GM12878 (cell line): Measurements from ENCODE around the gene LILRB5. TPM values are rescaled to one million over a fixed set of nuclear protein-coding genes. Genes with fewer than 3 reads are reported as not detected.

Experiments used
- ATAC-seq: fragments of 200-7000 bp; cut with Tn5 transposase; 3 replicates; pipeline ENCODE4 v1.9.1; 2020; ENCODE audit warnings: mild to moderate bottlenecking, moderate library complexity
- BruUV-seq: library from RNA; stranded (reverse); fragments of 400-500 nt; replicated peaks from 2 replicates; lab custom pipeline; 2021; lab: Mats Ljungman, UMichigan
- CTCF ChIA-PET: fragments of 300-600 bp; sonication (Branson Sonifier 250); formaldehyde crosslinking; extraction: SDS; loops from one replicate; lab custom pipeline; 2021; ENCODE audit warnings: inconsistent platforms; lab: Yijun Ruan, JAX
- POLR2A ChIA-PET: fragments of 350-600 bp; formaldehyde crosslinking; extraction: SDS; loops from one replicate; lab custom pipeline; 2021; ENCODE audit warnings: inconsistent platforms; lab: Charles Lee
- RAD21 ChIA-PET: fragments of 300-600 bp; sonication (Branson Sonifier 250); formaldehyde crosslinking; loops from one replicate; lab custom pipeline; 2023; ENCODE audit warnings: antibody characterized with exemption; ENCODE audit not compliant: unreplicated experiment; lab: Charles Lee
- SMC1A ChIA-PET: fragments of 300-600 bp; sonication (Branson Sonifier 250); formaldehyde crosslinking; loops from one replicate; lab custom pipeline; 2023; ENCODE audit not compliant: unreplicated experiment, uncharacterized antibody; lab: Charles Lee
- DNase-seq: peaks from one replicate; pipeline ENCODE4 v3.0.0-alpha.2; 2011; ENCODE audit warnings: low read depth, low spot score
- FAIRE-seq: peaks from 3 replicates; lab custom pipeline; 2011; peaks lifted over from hg19 to GRCh38; lab: Jason Lieb, UNC
- H2AFZ ChIP-seq: 2 replicates; pipeline ENCODE4 v1.6.0; 2011; ENCODE audit warnings: low read depth, low read length, control low read depth; ENCODE audit not compliant: control insufficient read depth
- H3K27ac ChIP-seq: 2 replicates; pipeline ENCODE4 v1.5.1; 2011; ENCODE audit warnings: control low read depth; ENCODE audit not compliant: control insufficient read depth, insufficient read depth
- H3K27me3 ChIP-seq, 2 experiments: replicated peaks in 1 of 2; 2 replicates each; pipeline versions ENCODE4 v1.6.0 to v1.6.1; 2011; ENCODE audit warnings: low read length in 1 of 2; ENCODE audit not compliant: control insufficient read depth in 2 of 2, insufficient read depth in 2 of 2
- H3K36me3 ChIP-seq, 2 experiments: 2 replicates each; pipeline ENCODE4 v1.5.1; 2011; ENCODE audit warnings: low read length in 1 of 2; ENCODE audit not compliant: control insufficient read depth in 2 of 2, insufficient read depth in 2 of 2
- H3K4me1 ChIP-seq: 2 replicates; pipeline ENCODE4 v1.6.1; 2011; ENCODE audit warnings: mild to moderate bottlenecking, low read length, moderate library complexity, mixed read lengths; ENCODE audit not compliant: control insufficient read depth, insufficient read depth
- H3K4me2 ChIP-seq: 2 replicates; pipeline ENCODE4 v1.6.0; 2011; ENCODE audit warnings: control low read depth; ENCODE audit not compliant: control insufficient read depth, insufficient read depth
- H3K4me3 ChIP-seq: fragments of 200-600 bp; sonication (generic); 2 replicates; pipeline ENCODE4 v1.5.1; 2016
- H3K79me2 ChIP-seq: 2 replicates; pipeline ENCODE4 v1.6.0; 2011; ENCODE audit warnings: low read length; ENCODE audit not compliant: control insufficient read depth, insufficient read depth
- H3K9ac ChIP-seq: 2 replicates; pipeline ENCODE4 v1.8.0; 2011; ENCODE audit warnings: low read length, control low read depth, mixed read lengths; ENCODE audit not compliant: control insufficient read depth, insufficient read depth
- H3K9me3 ChIP-seq: replicated peaks from 3 replicates; pipeline ENCODE4 v1.5.1; 2011; ENCODE audit warnings: mild to moderate bottlenecking, low read length; ENCODE audit not compliant: control insufficient read depth, insufficient read depth
- H4K20me1 ChIP-seq: 2 replicates; pipeline ENCODE4 v1.6.0; 2011; ENCODE audit not compliant: control insufficient read depth, insufficient read depth
- BACH1 ChIP-seq: fragments of 450-650 bp; IDR thresholded peaks from 2 replicates; pipeline ENCODE4 v1.6.1; 2017; ENCODE audit warnings: mild to moderate bottlenecking, borderline replicate concordance
- CHD4 ChIP-seq: fragments of 200-600 bp; sonication (generic); IDR thresholded peaks from 2 replicates; pipeline ENCODE4 v1.6.1; 2016; ENCODE audit warnings: mild to moderate bottlenecking
- CREM ChIP-seq: IDR thresholded peaks from 2 replicates; pipeline ENCODE4 v1.6.1; 2014; ENCODE audit warnings: antibody characterized with exemption, low read depth
- EED ChIP-seq: sonication (generic); IDR thresholded peaks from 2 replicates; pipeline ENCODE4 v1.6.1; 2016; ENCODE audit warnings: antibody characterized with exemption, low read depth
- FOS ChIP-seq: IDR thresholded peaks from 3 replicates; pipeline ENCODE4 v1.6.1; 2011; ENCODE audit warnings: borderline replicate concordance; ENCODE audit not compliant: insufficient read length; ENCODE audit errors: extremely low read depth
- GATAD2B ChIP-seq: fragments of 450-650 bp; conservative IDR thresholded peaks from 2 replicates; pipeline ENCODE4 v1.6.1; 2017; ENCODE audit warnings: low read depth, mild to moderate bottlenecking, moderate library complexity
- IRF4 ChIP-seq: IDR thresholded peaks from 2 replicates; pipeline ENCODE4 v1.6.1; 2011; ENCODE audit warnings: low read depth, low read length
- KAT2A ChIP-seq: conservative IDR thresholded peaks from 2 replicates; pipeline ENCODE4 v1.6.1; 2011; ENCODE audit warnings: low read depth, low read length; ENCODE audit not compliant: control insufficient read depth
- KDM1A ChIP-seq: fragments of 200-600 bp; sonication (generic); IDR thresholded peaks from 2 replicates; pipeline ENCODE4 v1.6.1; 2016; ENCODE audit warnings: borderline replicate concordance
- POLR2AphosphoS2 ChIP-seq: IDR thresholded peaks from 2 replicates; pipeline ENCODE4 v1.6.1; 2011; ENCODE audit warnings: low read depth, mild to moderate bottlenecking, low read length, improper control_type of control experiment, moderate library complexity
- POU2F2 ChIP-seq: IDR thresholded peaks from 3 replicates; pipeline ENCODE4 v1.6.1; 2011; ENCODE audit warnings: low read depth, mild to moderate bottlenecking, low read length, borderline replicate concordance
- SIN3A ChIP-seq: IDR thresholded peaks from 2 replicates; pipeline ENCODE4 v1.6.1; 2012; ENCODE audit warnings: low read depth, low read length, improper control_type of control experiment
- SMARCA5 ChIP-seq: fragments of 450-650 bp; IDR thresholded peaks from 2 replicates; pipeline ENCODE4 v1.6.1; 2017; ENCODE audit warnings: mild to moderate bottlenecking
- SP1 ChIP-seq: IDR thresholded peaks from one replicate; pipeline ENCODE4 v1.6.1; 2011; ENCODE audit warnings: low read depth, low read length
- YBX1 ChIP-seq: fragments of 450-650 bp; IDR thresholded peaks from 2 replicates; pipeline ENCODE4 v1.6.1; 2016; ENCODE audit warnings: antibody characterized with exemption
- ZBED1 ChIP-seq: IDR thresholded peaks from 2 replicates; pipeline ENCODE4 v1.6.1; 2016; ENCODE audit warnings: borderline replicate concordance
- ZNF207 ChIP-seq: fragments of 450-650 bp; IDR thresholded peaks from 2 replicates; pipeline ENCODE4 v1.6.1; 2014; ENCODE audit warnings: antibody characterized with exemption, mild to moderate bottlenecking, borderline replicate concordance
- WGBS: methylation state at CpG from one replicate; pipeline ENCODE4 v1.1.6; 2016; ENCODE audit warnings: low lambda C conversion rate; ENCODE audit not compliant: insufficient replicate concordance, insufficient coverage; ENCODE audit errors: missing lambda C conversion rate; 5-methylcytosine and 5-hydroxymethylcytosine counted together
- in situ Hi-C: fragments of 300-500 bp; cut with MboI; formaldehyde crosslinking; loops from 9 replicates; pipeline ENCODE4 v1.14.3; 2018; ENCODE audit warnings: mixed read lengths
- intact Hi-C: fragments of 100-400 bp; cut with micrococcal nuclease; formaldehyde crosslinking; loops from one replicate; pipeline ENCODE4 v1.14.2; 2022; ENCODE audit not compliant: unreplicated experiment
- polyA plus RNA-seq, 11 experiments: library from polyadenylated mRNA; depleted of rRNA in 4 of 11; unstranded in 6 of 11; stranded (reverse) in 5 of 11; fragments of >200 nt; fragmentation: Nextera tagmentation in 4 of 11; fragmentation: Illumina TruSeq in 1 of 11; extraction: Ambion mirVana in 4 of 11; extraction: Trizol in 1 of 11; gene quantifications; 1 replicate in 1 of 11; 2 replicates in 10 of 11; pipeline versions ENCODE4 v1.2.1 to v1.2.3, GENCODE V29; 2011 to 2016; ENCODE audit warnings: inconsistent platforms in 2 of 11, missing spikeins in 2 of 11, low read depth in 1 of 11
- total RNA-seq, 4 experiments: library from RNA; depleted of rRNA in 3 of 4; stranded (reverse); fragments of >200 nt in 3 of 4; fragmentation: Illumina TruSeq in 1 of 4; extraction: Trizol in 1 of 4; gene quantifications; 2 replicates each; pipeline versions ENCODE4 v1.2.1 to v1.2.3, GENCODE V29; 2013 to 2021
- TF ChIP-seq, protein P1 (sequence below), 3 experiments: IDR thresholded peaks in 2 of 3; conservative IDR thresholded peaks in 1 of 3; 2 replicates each; pipeline ENCODE4 v1.5.1; 2011; ENCODE audit warnings: low read depth in 3 of 3, low read length in 3 of 3, mild to moderate bottlenecking in 3 of 3, control low read depth in 2 of 3, moderate library complexity in 2 of 3, inconsistent platforms in 1 of 3, mixed read lengths in 1 of 3; ENCODE audit not compliant: control insufficient read depth in 2 of 3, insufficient read depth in 1 of 3; ENCODE audit errors: extremely low read depth in 1 of 3
- TF ChIP-seq, protein P2 (sequence below): fragments of 450-650 bp; IDR thresholded peaks from 2 replicates; pipeline ENCODE4 v1.6.1; 2017; ENCODE audit warnings: mild to moderate bottlenecking, moderate library complexity

The LILRB5 gene
- total and polyA plus RNA-seq, 10 of the 15 experiments (the other 5 are each of a cell fraction or from before 2014, with no cell fraction given), result 0.01 to 0.13 TPM; not detected in 8

- CTCF ChIA-PET, result no interaction called here
- H4K20me1 ChIP-seq, result no peaks in the 10 kb centered on the region
- H3K27ac ChIP-seq, result no peak overlapping the region
- POLR2A ChIA-PET, result no interaction called here
- no peak overlapping the region for H3K4me3 ChIP-seq
- H3K27me3 ChIP-seq, result peaks cover 0 to 1% of the 10 kb centered on the region in 2 experiments; a peak in 2 of 4 replicates
- no TSS peak for BruUV-seq
- H2AFZ ChIP-seq, result no peak overlapping the region
- ATAC-seq, result no peak
- in situ Hi-C loops, result no loop called here
- TF ChIP-seq SP1, result no peak
- TF ChIP-seq CHD4, result no peak
- TF ChIP-seq EED, result no peak
- no peak for TF ChIP-seq GATAD2B
- no peak for TF ChIP-seq KAT2A
- no peak for TF ChIP-seq BACH1
- TF ChIP-seq IRF4, result no peak
- no peak for TF ChIP-seq ZNF207
- TF ChIP-seq, protein P1, sequence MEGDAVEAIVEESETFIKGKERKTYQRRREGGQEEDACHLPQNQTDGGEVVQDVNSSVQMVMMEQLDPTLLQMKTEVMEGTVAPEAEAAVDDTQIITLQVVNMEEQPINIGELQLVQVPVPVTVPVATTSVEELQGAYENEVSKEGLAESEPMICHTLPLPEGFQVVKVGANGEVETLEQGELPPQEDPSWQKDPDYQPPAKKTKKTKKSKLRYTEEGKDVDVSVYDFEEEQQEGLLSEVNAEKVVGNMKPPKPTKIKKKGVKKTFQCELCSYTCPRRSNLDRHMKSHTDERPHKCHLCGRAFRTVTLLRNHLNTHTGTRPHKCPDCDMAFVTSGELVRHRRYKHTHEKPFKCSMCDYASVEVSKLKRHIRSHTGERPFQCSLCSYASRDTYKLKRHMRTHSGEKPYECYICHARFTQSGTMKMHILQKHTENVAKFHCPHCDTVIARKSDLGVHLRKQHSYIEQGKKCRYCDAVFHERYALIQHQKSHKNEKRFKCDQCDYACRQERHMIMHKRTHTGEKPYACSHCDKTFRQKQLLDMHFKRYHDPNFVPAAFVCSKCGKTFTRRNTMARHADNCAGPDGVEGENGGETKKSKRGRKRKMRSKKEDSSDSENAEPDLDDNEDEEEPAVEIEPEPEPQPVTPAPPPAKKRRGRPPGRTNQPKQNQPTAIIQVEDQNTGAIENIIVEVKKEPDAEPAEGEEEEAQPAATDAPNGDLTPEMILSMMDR (IDR thresholded peaks at IDR 0.05 in 2 of 3, conservative IDR thresholded peaks at IDR 0.05 in 1 of 3; ENCODE audit: control insufficient read depth in 2 of 3, extremely low read depth in 1 of 3, insufficient read depth in 1 of 3, low read depth in 3 of 3, low read length in 3 of 3), result no peak
- TF ChIP-seq CREM, result no peak
- no peak for TF ChIP-seq SMARCA5
- no peak for TF ChIP-seq KDM1A
- TF ChIP-seq FOS, result no peak
- TF ChIP-seq POLR2AphosphoS2, result no peak
- TF ChIP-seq YBX1, result no peak
- no peak for TF ChIP-seq ZBED1
- no peak for TF ChIP-seq SIN3A
- TF ChIP-seq POU2F2, result no peak
- TF ChIP-seq, protein P2, sequence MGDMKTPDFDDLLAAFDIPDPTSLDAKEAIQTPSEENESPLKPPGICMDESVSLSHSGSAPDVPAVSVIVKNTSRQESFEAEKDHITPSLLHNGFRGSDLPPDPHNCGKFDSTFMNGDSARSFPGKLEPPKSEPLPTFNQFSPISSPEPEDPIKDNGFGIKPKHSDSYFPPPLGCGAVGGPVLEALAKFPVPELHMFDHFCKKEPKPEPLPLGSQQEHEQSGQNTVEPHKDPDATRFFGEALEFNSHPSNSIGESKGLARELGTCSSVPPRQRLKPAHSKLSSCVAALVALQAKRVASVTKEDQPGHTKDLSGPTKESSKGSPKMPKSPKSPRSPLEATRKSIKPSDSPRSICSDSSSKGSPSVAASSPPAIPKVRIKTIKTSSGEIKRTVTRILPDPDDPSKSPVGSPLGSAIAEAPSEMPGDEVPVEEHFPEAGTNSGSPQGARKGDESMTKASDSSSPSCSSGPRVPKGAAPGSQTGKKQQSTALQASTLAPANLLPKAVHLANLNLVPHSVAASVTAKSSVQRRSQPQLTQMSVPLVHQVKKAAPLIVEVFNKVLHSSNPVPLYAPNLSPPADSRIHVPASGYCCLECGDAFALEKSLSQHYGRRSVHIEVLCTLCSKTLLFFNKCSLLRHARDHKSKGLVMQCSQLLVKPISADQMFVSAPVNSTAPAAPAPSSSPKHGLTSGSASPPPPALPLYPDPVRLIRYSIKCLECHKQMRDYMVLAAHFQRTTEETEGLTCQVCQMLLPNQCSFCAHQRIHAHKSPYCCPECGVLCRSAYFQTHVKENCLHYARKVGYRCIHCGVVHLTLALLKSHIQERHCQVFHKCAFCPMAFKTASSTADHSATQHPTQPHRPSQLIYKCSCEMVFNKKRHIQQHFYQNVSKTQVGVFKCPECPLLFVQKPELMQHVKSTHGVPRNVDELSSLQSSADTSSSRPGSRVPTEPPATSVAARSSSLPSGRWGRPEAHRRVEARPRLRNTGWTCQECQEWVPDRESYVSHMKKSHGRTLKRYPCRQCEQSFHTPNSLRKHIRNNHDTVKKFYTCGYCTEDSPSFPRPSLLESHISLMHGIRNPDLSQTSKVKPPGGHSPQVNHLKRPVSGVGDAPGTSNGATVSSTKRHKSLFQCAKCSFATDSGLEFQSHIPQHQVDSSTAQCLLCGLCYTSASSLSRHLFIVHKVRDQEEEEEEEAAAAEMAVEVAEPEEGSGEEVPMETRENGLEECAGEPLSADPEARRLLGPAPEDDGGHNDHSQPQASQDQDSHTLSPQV, result no peak
- WGBS, result 35% methylated on average over 18 of the region's 18 CpGs
- intact Hi-C loops, result no loop called here
- no peak for DNase-seq
- SMC1A ChIA-PET, result interaction anchor here (1.4 kb wide), 1 partner anchor 75 kb away, joined by 3 read pairs; no protein-coding TSS in a partner anchor
- no peaks in the 10 kb centered on the region for H3K79me2 ChIP-seq
- H3K36me3 ChIP-seq, result no peaks in the 10 kb centered on the region
- no peak overlapping the region for H3K9ac ChIP-seq
- no peak for FAIRE-seq
- RAD21 ChIA-PET, result no interaction called here
- no peak overlapping the region for H3K4me2 ChIP-seq
- H3K9me3 ChIP-seq, result no peaks in the 10 kb centered on the region
- no peaks in the 10 kb centered on the region for H3K4me1 ChIP-seq
Measured at GRCh38 chr19:54279406-54279962, 22.4 kb upstream of the LILRB5 start.
